ENCODE measurements around the gene FAM180A. TPM values are rescaled to one million over a fixed set of nuclear protein-coding genes. Genes with fewer than 3 reads are reported as not detected.
"Not testable (repeated sequence)": the region's sequence is repeated elsewhere in the genome, so short reads cannot be mapped to it uniquely, and the experiment has no call there.

FAM180A gene
- total RNA-seq, 2 donors from 2014 or later = not detected

- Mint-ChIP-seq H3K27me3 (no peaks in the 10 kb centered on the region), H3K4me3 (no peak overlapping the region), H3K36me3 (ENCODE audit: low read depth) (no peaks in the 10 kb centered on the region), H3K27ac (no peak overlapping the region), H3K4me1 (no peaks in the 10 kb centered on the region), H3K9me3 (no peaks in the 10 kb centered on the region)
- ATAC-seq (replicated peaks) = no peak
These were observed 41.6 kb downstream of the FAM180A start for GRCh38 chr7:135706858-135707569.

DNA sequence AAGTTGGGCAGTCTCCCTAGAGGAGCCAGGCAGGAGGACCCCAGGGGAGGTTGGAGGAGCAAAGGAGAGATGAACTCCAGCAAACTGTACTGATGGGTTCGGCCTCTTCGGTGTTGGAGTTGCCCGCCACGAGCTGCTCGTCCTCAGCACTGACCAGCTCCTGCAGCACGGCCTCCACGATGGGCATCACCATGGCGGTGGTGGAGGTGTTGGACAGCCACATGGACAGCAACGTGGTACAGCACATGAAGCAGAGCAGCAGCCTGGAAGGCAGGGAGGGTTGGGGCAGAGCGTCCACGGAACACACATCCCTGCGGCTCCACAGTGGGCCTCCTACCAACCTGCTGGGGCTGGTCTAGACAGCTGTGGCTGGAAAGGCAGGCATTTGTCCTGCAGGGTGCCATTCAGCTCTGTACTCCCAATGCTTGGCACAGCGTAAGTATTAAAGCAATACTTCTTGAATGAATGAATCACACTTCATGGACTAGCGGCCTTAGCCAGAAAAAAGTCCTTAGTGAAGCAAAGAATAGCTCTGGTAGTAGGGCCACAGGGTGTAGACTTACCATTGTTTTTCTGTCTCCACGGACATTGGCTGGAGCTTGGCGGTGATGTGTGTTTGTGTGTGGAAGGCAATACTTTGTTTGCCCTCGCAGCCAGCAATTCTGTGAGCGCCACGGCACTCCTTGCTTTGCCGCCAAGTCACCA is 42.4 kb downstream of the FAM180A start:
- no peaks in the 10 kb centered on the region for H3K4me1 Mint-ChIP-seq
- no peak for ATAC-seq (replicated peaks)
- H3K27ac Mint-ChIP-seq = no peak overlapping the region
- H3K4me3 Mint-ChIP-seq = no peak overlapping the region
- no peaks in the 10 kb centered on the region for H3K9me3 Mint-ChIP-seq
- H3K27me3 Mint-ChIP-seq = no peaks in the 10 kb centered on the region
- no peaks in the 10 kb centered on the region for H3K36me3 Mint-ChIP-seq (ENCODE audit: low read depth)

GRCh38 chr7:135704698-135705097 is 43.9 kb downstream of the FAM180A start:
- Mint-ChIP-seq H3K27me3 (no peaks in the 10 kb centered on the region), H3K36me3 (ENCODE audit: low read depth) (no peaks in the 10 kb centered on the region), H3K9me3 (no peaks in the 10 kb centered on the region), H3K27ac (no peak overlapping the region), H3K4me1 (no peaks in the 10 kb centered on the region), H3K4me3 (no peak overlapping the region)
- ATAC-seq (replicated peaks) = no peak

DNA sequence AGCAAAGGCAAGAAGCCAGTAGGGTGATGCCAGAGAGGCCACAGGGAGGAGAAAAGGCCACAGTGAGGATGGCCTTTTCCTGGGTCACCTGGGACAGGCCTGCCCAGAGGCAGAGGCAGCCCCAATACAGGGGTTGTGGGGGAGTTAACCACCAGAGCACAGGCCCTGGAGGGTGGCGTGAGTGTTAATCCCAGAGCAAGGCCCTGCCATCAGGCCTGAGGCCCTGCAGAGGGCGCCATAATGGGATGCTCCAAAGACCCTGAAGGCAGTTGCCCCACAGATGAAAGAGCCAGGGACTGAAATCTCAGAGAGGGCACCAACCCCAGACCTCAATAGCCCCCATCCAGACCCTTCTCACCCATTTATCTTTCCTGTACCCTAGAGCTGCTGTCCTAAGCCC is 44.5 kb downstream of the FAM180A start:
- no peaks in the 10 kb centered on the region for H3K9me3 Mint-ChIP-seq
- no peaks in the 10 kb centered on the region for H3K4me1 Mint-ChIP-seq
- H3K4me3 Mint-ChIP-seq = no peak overlapping the region
- no peaks in the 10 kb centered on the region for H3K36me3 Mint-ChIP-seq (ENCODE audit: low read depth)
- no peaks in the 10 kb centered on the region for H3K27me3 Mint-ChIP-seq
- no peak for ATAC-seq (replicated peaks)
- H3K27ac Mint-ChIP-seq = no peak overlapping the region

DNA sequence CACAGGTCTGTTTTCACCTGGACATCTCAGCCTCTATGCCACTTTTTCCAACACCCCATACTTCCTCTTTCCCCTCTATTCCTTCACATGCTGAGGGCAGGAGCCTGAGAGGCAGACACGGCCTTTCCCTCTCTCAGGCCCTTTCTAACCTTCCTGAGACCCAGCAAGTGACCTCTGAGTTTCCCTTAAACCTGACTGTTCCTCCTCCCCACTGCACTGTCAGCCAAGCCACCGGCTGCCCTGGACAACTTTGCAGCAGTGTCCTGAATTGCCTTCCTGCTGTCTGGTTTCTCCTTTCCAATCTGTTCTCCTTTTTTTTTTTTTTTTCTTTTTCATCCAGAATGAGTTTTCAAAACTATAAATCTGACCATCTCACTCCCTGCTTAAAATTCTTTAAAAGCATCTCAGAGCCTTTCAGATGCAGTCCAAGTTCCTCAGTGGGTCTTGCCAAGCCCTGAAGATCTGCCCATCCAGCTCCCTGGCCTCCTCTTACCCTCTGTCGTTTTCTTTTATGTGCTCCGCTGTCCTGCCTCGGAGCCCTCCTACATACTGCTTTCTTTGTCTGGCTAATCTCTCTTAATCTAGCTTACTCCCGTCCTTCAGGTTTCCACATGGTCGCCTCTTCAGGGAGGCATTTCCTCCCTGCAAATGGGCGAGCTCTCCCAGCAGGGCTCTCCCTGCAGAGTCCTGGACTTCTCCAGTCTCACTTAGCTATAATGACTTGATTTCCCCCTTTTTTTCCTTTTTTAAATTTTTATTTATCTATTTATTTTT is 51.1 kb downstream of the FAM180A start:
- no peaks in the 10 kb centered on the region for H3K36me3 Mint-ChIP-seq (ENCODE audit: low read depth)
- H3K27me3 Mint-ChIP-seq = no peaks in the 10 kb centered on the region
- H3K9me3 Mint-ChIP-seq = no peaks in the 10 kb centered on the region
- H3K4me3 Mint-ChIP-seq = no peak overlapping the region
- H3K27ac Mint-ChIP-seq = no peak overlapping the region
- H3K4me1 Mint-ChIP-seq = no peaks in the 10 kb centered on the region
- no peak for ATAC-seq (replicated peaks)

- Mint-ChIP-seq H3K4me3 (no peak overlapping the region), H3K27me3 (no peaks in the 10 kb centered on the region), H3K4me1 (no peaks in the 10 kb centered on the region), H3K27ac (no peak overlapping the region), H3K9me3 (no peaks in the 10 kb centered on the region), H3K36me3 (ENCODE audit: low read depth) (no peaks in the 10 kb centered on the region)
- no peak for ATAC-seq (replicated peaks)
These were observed 55.1 kb downstream of the FAM180A start for GRCh38 chr7:135693558-135693957.

- ATAC-seq (replicated peaks); H3K27me3 Mint-ChIP-seq; H3K9me3 Mint-ChIP-seq; H3K27ac Mint-ChIP-seq; H3K36me3 Mint-ChIP-seq (ENCODE audit: low read depth); H3K4me1 Mint-ChIP-seq; H3K4me3 Mint-ChIP-seq: not testable (repeated sequence)
These were observed 56.0 kb downstream of the FAM180A start for GRCh38 chr7:135692606-135693005.

DNA sequence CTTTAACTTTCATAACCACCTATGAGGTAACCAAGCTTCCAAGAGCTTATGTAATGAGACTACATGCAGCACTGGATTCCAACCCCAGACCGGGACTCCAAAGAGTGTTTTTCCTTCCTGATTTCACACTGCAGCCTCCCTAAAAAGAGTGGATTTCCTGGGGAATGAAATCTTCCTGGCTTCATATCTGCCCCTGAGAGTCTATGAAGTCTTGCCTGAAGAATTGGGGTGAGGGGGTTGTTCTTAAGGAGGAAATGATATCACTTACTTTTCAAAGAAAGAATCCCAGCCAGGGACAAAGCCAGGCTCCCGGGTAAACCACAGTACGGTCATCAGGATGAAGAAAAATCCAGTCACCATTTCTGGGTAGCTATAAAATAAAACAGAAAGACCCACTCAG is 56.6 kb downstream of the FAM180A start:
- H3K27me3 Mint-ChIP-seq = no peaks in the 10 kb centered on the region
- no peak for ATAC-seq (replicated peaks)
- no peaks in the 10 kb centered on the region for H3K9me3 Mint-ChIP-seq

GRCh38 chr7:135690566-135690965 is 58.0 kb downstream of the FAM180A start:
- no peaks in the 10 kb centered on the region for H3K4me1 Mint-ChIP-seq
- ATAC-seq (replicated peaks) = no peak
- no peaks in the 10 kb centered on the region for H3K9me3 Mint-ChIP-seq
- no peak overlapping the region for H3K27ac Mint-ChIP-seq
- no peaks in the 10 kb centered on the region for H3K36me3 Mint-ChIP-seq (ENCODE audit: low read depth)
- no peaks in the 10 kb centered on the region for H3K27me3 Mint-ChIP-seq
- H3K4me3 Mint-ChIP-seq = no peak overlapping the region

More for the DNA sequence above, 56.6 kb downstream of the FAM180A start:
- Mint-ChIP-seq H3K36me3 (ENCODE audit: low read depth) (no peaks in the 10 kb centered on the region), H3K4me3 (no peak overlapping the region), H3K4me1 (no peaks in the 10 kb centered on the region), H3K27ac (no peak overlapping the region)

GRCh38 chr7:135687466-135687865 is 61.1 kb downstream of the FAM180A start:
- no peak overlapping the region for H3K27ac Mint-ChIP-seq
- no peaks in the 10 kb centered on the region for H3K27me3 Mint-ChIP-seq
- no peak overlapping the region for H3K4me3 Mint-ChIP-seq
- ATAC-seq (replicated peaks) = no peak
- no peaks in the 10 kb centered on the region for H3K4me1 Mint-ChIP-seq
- H3K9me3 Mint-ChIP-seq = no peaks in the 10 kb centered on the region
- H3K36me3 Mint-ChIP-seq (ENCODE audit: low read depth) = peaks cover 5% of the 10 kb centered on the region

DNA sequence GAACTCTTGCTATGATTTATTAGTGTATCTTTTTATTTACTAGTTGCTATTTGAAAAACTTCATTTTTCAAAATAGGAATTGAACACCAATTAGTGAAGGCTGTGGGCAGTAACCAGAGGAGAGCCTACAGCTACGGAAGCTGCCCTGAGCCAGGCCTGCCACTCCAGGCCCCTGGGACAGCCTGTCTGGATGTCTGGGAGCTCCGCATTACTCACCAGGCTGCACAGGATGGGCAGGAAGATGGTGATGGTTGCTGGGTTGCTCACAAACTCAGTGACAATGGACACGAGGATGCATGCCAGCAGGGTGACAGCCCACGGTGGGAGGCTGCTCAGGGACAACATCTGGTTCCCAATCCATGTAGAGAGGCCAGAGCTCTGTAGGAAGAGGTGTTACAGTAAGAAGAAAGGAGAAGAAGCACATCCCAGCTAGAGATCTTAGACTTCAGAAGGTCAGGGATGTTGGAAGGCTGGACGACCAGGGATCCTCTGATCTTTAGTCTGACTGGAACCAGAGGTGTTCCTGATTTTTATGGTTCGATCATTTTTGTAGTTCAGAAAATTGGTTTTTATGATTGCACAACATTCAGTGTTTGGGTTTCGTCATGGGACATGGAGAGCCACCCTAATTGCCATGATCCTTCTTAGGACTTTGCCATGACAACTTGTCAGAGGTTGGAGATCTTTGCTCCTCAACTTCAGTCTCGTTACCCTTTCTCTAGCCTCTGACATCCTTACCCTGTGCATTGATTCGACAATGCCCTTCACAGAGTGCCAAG is 63.1 kb downstream of the FAM180A start:
- ATAC-seq (replicated peaks) = no peak
- Mint-ChIP-seq H3K27me3 (no peaks in the 10 kb centered on the region), H3K36me3 (ENCODE audit: low read depth) (peaks cover 11% of the 10 kb centered on the region), H3K9me3 (no peaks in the 10 kb centered on the region), H3K4me1 (no peaks in the 10 kb centered on the region), H3K4me3 (no peak overlapping the region), H3K27ac (no peak overlapping the region)

DNA sequence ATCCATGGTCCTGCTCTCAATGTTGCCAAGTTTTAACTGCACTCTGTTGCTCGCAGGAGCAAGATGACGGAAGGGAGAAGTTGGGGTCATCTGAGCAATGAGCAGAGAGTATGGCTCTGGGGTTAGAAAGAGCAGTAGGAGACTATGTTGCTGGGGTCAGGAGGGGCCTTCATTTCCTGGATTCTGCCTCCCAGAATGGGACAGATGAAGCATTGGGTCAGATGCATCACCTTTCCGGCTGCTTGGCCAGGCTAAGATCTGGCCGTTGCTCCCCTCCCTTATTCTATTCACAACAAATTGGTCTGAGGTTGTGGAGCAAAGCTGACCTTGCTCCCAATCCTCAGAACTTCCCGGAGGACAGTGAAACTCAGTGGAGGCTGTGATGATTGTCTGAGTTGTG is 63.9 kb downstream of the FAM180A start:
- ATAC-seq (replicated peaks) = no peak
- Mint-ChIP-seq H3K4me1 (no peaks in the 10 kb centered on the region), H3K27me3 (no peaks in the 10 kb centered on the region), H3K4me3 (no peak overlapping the region), H3K9me3 (no peaks in the 10 kb centered on the region), H3K27ac (no peak overlapping the region), H3K36me3 (ENCODE audit: low read depth) (peaks cover 11% of the 10 kb centered on the region)

DNA sequence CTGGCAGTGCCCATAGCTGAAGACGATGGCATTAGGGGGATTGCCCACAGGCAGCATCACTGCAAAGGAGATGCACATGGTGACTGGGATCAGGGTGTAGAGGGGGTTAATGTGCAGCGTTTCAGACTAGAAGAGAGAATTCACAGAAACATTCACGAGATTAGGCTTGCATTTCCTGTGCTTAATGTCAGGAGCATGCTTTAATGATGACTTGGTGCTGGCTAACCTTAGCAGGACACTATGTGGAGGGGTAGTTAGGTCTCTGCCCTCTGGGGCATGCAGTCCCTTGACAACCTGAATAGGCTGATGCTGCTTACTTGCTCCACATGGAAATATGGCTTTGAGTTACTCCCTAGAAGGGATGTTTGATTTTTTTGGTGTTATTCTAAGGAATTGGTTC is 64.5 kb downstream of the FAM180A start:
- Mint-ChIP-seq H3K27ac (no peak overlapping the region), H3K36me3 (ENCODE audit: low read depth) (peaks cover 14% of the 10 kb centered on the region), H3K4me1 (no peaks in the 10 kb centered on the region), H3K9me3 (no peaks in the 10 kb centered on the region), H3K27me3 (no peaks in the 10 kb centered on the region), H3K4me3 (no peak overlapping the region)
- no peak for ATAC-seq (replicated peaks)

- Mint-ChIP-seq H3K27ac (no peak overlapping the region), H3K36me3 (ENCODE audit: low read depth) (peaks cover 17% of the 10 kb centered on the region), H3K4me1 (no peaks in the 10 kb centered on the region), H3K27me3 (no peaks in the 10 kb centered on the region), H3K9me3 (no peaks in the 10 kb centered on the region), H3K4me3 (no peak overlapping the region)
- ATAC-seq (replicated peaks) = no peak
These were observed 65.0 kb downstream of the FAM180A start for GRCh38 chr7:135683609-135684008.

Data from activated T-helper 17 cell treated with anti-CD3 and anti-CD28 coated beads, Interleukin-2, amount 50 U/mL, for 72 hours (primary cell).